Measurements from ENCODE around the gene FBXL13.
"Not testable (repeated sequence)": the region's sequence is repeated elsewhere in the genome, so short reads cannot be mapped to it uniquely, and the experiment has no call there.

Gene FBXL13

DNA sequence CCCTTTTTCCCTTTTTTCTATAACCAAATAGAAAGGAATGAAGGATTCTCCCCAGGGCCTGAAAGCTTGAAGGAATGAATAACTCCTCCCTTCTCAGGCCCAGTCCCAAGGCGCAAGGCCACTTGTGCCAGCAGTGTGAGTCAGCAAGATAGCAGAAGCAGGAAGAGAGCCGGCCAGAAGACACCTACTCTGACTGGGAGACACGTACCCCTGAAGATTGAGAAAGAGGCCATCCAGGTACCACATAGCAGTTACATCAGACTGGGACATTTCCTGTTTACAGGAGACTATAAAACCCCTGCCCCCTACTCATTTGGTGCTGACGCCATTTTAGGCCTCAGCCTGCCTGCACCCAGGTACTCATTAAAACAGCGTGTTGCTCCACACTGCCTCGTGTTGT, 96.3 kb downstream of the FBXL13 start:
- peak overlapping the region; percentile 78 for H3K27ac ChIP-seq
- POLR2A ChIA-PET (ENCODE audit: low non-redundant PET), result no interaction called here
- peak; percentile 34 for DNase-seq (ENCODE audit: low spot score)

DNA sequence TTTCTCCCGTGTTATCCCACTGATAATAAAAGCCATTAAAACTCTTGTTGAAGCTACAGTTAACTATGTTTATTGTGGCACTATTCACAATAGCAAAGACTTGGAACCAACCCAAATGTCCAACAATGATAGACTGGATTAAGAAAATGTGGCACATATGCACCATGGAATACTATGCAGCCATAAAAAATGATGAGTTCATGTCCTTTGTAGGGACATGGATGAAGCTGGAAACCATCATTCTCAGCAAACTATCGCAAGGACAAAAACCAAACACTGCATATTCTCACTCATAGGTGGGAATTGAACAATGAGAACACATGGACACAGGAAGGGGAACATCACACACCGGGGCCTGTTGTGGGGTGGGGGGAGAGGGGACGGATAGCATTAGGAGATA, 97.0 kb downstream of the FBXL13 start:
- H3K27ac ChIP-seq; DNase-seq (ENCODE audit: low spot score); POLR2A ChIA-PET (ENCODE audit: low non-redundant PET): not testable (repeated sequence)
- CTCF ChIA-PET, result interaction anchor here (0.7 kb wide), 1 partner anchor 64 kb away, joined by 3 read pairs; no protein-coding TSS in a partner anchor

More for the DNA sequence above, 96.3 kb downstream of the FBXL13 start:
- CTCF ChIA-PET, result interaction anchor here (0.7 kb wide), 1 partner anchor 64 kb away, joined by 3 read pairs; no protein-coding TSS in a partner anchor
- TF ChIP-seq, protein P1, sequence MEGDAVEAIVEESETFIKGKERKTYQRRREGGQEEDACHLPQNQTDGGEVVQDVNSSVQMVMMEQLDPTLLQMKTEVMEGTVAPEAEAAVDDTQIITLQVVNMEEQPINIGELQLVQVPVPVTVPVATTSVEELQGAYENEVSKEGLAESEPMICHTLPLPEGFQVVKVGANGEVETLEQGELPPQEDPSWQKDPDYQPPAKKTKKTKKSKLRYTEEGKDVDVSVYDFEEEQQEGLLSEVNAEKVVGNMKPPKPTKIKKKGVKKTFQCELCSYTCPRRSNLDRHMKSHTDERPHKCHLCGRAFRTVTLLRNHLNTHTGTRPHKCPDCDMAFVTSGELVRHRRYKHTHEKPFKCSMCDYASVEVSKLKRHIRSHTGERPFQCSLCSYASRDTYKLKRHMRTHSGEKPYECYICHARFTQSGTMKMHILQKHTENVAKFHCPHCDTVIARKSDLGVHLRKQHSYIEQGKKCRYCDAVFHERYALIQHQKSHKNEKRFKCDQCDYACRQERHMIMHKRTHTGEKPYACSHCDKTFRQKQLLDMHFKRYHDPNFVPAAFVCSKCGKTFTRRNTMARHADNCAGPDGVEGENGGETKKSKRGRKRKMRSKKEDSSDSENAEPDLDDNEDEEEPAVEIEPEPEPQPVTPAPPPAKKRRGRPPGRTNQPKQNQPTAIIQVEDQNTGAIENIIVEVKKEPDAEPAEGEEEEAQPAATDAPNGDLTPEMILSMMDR (conservative IDR thresholded peaks at IDR 0.05; ENCODE audit: low read depth), result no peak

DNA sequence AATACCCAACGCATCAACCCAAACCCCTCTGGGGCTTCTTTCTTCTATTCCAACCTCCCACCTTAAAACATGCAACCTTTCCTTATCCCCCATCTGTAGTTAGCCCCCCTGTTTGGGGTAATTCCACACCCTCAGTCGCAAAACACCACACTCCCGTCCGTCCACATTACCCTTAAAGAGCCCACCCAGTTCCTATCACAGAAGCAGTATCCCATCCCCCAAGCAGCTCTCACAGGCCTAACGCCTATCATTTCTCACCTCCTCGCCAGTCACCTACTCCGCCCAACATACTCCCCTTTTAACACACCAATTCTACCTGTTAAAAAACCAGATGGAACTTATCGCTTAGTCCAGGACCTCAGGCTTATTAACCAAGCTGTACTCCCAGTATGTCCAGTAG, 98.1 kb downstream of the FBXL13 start:
- H3K27ac ChIP-seq, result no peak overlapping the region
- CTCF ChIA-PET, result no interaction called here
- no peak for DNase-seq (ENCODE audit: low spot score)
- TF ChIP-seq, protein P1 (conservative IDR thresholded peaks at IDR 0.05; ENCODE audit: low read depth), result no peak
- POLR2A ChIA-PET (ENCODE audit: low non-redundant PET), result no interaction called here

DNA sequence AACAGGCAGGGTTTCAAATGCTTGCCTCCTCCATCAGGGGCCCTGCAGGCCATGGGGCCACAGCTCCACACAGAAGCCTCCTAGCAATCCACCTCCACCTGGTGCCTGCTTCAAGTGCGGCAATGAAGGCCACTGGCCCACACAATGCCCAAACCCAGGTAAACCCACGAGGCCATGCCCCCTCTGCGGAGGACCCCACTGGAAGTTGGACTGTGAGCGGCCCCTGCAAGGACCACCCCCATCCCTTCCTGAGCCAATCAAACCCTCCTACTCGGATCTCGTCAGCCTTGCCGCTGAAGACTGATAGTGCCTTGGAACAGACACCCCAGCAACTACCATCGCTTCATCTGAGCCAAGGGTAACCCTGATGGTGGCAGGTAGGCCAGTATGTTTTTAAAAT, 98.7 kb downstream of the FBXL13 start:
- POLR2A ChIA-PET (ENCODE audit: low non-redundant PET), result no interaction called here
- DNase-seq (ENCODE audit: low spot score), result no peak
- H3K27ac ChIP-seq, result no peak overlapping the region
- TF ChIP-seq, protein P1 (conservative IDR thresholded peaks at IDR 0.05; ENCODE audit: low read depth), result no peak
- CTCF ChIA-PET, result no interaction called here

DNA sequence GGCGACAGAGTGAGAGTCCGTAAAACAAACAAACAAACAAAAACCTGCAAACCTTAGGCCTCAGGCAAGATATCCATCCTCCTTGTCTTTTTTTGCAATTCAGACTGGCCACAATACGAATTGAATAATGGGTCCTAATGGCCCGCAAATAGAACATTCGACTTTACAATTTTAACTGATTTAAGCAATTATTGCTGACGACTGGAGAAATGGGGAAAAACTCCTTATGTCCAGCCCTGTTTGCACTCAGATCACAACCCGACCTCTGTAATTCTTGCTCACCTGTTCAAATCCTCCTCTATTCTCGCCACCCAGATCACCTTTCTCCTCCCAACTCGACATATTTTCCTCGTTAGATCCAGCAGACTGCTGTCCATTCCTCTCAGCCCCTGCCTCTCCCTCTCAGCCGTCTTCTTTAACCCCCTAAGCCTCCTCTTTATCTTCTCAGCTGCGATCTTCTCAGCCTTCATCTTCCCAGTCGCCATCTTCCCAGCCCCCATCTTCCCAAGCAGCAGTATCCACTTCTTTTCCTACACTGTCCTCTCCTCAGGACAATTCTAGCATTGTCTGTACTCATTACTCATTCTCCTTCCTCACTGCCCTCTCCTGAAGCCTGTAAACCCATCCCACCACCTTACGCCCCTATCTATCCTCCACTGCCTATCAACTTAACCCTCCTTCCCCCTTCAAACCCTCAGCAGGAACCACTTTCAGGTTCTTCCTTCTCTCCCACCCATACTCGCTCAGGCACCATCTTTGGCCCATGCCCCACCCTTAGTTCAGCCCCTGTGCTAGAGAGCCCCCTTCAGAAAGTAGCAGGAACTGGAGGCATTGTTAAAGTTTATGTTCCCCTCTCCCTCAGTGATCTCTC, 100.0 kb downstream of the FBXL13 start:
- H3K27ac ChIP-seq, result no peak overlapping the region
- no peak for DNase-seq (ENCODE audit: low spot score)
- POLR2A ChIA-PET (ENCODE audit: low non-redundant PET), result no interaction called here
- TF ChIP-seq, protein P1 (conservative IDR thresholded peaks at IDR 0.05; ENCODE audit: low read depth), result no peak
- CTCF ChIA-PET, result no interaction called here

DNA sequence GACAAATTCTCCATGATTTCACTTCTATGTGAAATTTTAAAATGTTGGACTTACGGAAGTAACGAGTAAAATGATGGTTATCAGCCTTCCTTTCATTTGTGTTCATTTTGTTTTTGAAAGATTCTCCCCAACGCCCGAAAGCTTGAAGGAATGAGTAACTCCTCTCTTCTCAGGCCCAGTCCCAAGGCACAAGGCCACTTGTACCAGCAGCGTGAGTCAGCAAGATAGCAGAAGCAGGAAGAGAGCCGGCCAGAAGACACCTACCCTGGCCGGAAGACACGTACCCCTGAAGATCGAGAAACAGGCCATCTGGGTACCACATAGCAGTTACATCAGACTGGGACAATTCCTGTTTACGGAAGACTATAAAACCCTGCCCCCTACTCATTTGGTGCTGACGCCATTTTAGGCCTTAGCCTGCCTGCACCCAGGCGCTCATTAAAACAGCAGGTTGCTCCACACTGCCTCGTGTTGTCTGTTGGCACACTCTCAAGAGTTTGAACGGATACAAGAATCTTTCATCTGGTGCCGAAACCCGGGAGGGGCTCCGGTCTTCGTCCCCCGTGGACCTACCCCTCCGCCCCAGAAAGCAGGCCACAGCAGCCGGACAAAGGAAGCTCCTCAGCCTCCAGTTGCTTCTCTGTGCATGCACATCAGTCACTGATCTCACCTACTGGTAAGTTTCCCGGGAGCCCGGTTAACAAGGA, 101.3 kb downstream of the FBXL13 start:
- no peak overlapping the region for H3K27ac ChIP-seq

More for the DNA sequence above, 101.3 kb downstream of the FBXL13 start:
- POLR2A ChIA-PET (ENCODE audit: low non-redundant PET), result no interaction called here
- TF ChIP-seq, protein P1 (conservative IDR thresholded peaks at IDR 0.05; ENCODE audit: low read depth), result no peak
- no peak for DNase-seq (ENCODE audit: low spot score)
- CTCF ChIA-PET, result interaction anchor here (0.6 kb wide), 1 partner anchor 148 kb away, joined by 4 read pairs; no protein-coding TSS in a partner anchor

All from RWPE1 (cell line).